Stimulated activated CD8-positive, alpha-beta memory T cell treated with anti-CD3 and anti-CD28 coated beads, Interleukin-2, amount 100 ng/mL, for 1 hour (primary cell): Measurements from ENCODE around the gene RNF10.
A peak's percentile ranks its signal among the peaks of the same experiment; 100 is the strongest.
"Not testable (repeated sequence)": the region's sequence is repeated elsewhere in the genome, so short reads cannot be mapped to it uniquely, and the experiment has no call there.

Source experiments
- DNase-seq, 2 donors: peaks; one replicate each; pipeline ENCODE4 v3.0.0-alpha.2; 2020; ENCODE audit warnings: low read depth in 2 of 2

RNF10 gene

GRCh38 chr12:120528861-120529525, 5.2 kb upstream of the RNF10 start, which contains the start of gene COQ5:
Gene COQ5, minus strand, starts transcription at chr12:120529158. Its CDS starts 17 bp downstream, at chr12:120529141.
- DNase-seq, result peak; percentile 59 to 72

DNA sequence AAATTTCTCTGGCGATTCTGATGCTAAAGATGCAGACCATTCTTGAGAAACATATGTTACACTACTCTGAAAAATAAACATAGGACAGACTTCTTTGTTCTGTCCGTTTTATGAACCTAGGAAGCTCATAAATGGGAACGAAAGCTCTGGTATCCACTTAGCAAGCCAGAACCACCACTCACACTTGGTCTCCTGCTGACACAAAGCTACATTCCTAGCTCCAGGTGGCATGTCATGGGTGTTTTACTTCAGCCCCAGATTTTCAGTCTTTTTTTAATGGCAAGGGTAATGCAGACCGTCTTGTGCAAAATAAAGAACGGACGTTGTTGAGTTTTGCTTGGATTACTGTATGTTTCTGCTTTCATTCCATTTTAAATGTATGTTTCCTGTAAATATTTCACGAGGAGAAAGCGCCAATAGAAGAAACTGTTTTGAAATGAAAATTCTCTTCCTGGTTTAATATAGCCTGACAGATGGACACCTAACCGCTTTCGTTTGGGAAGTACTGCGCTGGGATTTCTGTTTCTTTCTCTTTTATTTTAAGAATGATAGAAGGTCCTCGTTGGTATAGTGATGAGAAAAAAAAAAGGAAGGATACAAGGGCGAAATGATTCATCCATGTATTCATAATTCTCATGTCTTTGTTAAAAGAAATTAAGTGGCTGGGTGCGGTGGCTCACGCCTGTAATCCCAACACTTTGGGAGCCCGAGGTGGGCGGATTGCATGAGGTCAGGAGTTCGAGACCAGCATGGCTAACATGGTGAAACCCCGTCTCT, 4.3 kb upstream of the RNF10 start:
- DNase-seq, result no peak

DNA sequence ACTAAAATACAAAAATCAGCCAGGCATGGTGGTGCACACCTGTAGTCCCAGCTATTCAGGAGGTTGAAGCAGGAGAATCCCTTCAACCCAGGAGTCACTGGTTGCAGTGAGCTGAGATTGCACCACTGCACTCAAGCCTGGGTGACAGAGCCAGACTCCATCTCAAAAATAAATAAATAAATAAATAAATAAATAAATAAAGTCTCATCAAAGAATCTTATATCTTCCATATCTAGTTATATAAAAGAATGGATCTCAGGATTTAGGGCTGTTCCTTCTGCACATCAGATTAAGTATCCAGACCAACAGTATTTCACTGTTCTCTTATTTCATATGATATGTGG, 3.8 kb upstream of the RNF10 start:
- DNase-seq, result not testable (repeated sequence)

DNA sequence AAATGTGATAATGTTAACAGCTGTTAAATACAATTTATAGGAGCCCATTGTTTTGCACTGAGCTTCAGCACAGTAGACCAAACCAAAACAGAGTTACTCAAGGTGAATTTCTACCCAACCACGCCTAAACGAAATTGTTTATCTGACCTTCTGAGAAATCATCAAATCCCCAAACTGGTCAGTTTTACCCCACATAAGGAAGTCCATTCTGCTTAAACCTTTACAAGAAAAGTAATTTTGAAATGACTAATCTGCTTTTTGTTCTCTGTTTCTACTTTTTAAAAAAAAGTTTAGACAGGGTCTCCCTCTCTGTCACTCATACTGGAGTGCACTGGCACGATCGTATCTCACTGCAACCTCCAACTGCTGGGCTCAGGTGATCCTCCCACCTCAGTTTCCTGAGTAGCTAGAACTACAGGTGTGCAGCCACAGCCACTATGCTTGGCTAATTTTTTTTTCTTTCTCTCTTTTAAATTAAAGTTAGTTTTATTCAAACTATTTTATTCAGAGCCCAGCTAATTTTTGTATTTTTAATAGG, 1.4 kb upstream of the RNF10 start:
- no peak for DNase-seq

DNA sequence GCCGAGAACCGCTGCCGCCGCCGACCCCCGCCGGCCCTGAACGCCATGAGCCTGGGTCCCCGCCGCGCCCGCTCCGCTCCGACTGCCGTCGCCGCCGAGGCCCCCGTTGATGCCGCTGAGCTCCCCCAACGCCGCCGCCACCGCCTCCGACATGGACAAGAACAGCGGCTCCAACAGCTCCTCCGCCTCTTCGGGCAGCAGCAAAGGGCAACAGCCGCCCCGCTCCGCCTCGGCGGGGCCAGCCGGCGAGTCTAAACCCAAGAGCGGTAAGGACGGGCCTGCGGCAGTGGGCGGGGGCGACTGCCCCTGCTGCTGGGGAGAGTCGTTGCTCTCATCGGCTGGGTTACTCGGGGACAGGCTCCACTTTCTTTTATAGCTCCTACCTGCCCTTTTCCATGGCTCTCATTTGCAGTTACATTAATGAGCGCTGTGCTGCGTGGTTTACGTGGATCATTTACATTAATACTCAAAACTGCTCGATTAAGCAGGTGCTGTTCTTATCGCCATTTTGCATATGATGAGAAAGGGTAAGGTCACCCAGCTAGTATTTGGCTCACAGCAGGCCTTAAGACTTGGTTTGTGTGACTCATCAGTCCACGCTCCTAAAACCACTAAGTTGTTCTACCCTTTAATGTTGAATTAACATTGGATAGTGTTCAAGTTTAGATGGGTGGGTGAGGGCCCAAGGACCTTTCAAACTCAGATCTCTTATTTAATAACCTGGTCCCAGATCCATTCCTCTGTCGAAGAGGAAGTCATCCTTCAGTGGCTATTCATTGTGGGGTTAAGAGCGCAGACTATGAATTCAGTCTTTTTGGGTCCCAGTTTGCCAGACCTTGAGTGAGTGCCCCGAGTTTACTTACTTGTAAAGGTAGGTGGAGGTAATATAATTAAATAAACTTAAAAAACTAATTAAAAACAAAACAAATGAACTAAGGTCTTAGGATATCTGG, 823 bp downstream of the RNF10 start:
- peak in 1 of 2 donors; percentile 13 for DNase-seq

- no peak for DNase-seq
These were observed 2.1 kb downstream of the RNF10 start for GRCh38 chr12:120536064-120536791.

- DNase-seq, result no peak
These were observed 3.7 kb downstream of the RNF10 start for GRCh38 chr12:120537856-120538220.

GRCh38 chr12:120538281-120539156, 4.4 kb downstream of the RNF10 start:
- no peak for DNase-seq

DNA sequence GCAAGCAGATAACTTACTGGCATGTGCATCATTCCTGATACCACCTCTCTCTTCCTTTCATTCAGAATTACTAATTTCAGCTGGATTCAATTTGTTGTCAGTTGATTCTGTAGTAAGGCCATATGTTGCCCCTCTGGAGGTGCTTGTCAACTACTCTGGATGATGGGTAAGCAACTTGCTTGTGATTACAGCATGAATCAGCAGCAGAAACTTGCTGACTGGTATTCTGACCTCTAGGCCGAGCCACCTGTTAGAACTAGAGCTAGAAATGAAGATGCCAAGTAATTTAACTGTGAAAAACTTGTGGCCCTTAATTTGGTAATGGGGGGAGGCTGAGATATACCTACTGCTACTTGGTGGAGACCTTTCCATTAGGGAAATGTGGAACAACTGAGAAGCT, 5.1 kb downstream of the RNF10 start:
- DNase-seq, result no peak

GRCh38 chr12:120540445-120540844, 6.3 kb downstream of the RNF10 start:
- no peak for DNase-seq

DNA sequence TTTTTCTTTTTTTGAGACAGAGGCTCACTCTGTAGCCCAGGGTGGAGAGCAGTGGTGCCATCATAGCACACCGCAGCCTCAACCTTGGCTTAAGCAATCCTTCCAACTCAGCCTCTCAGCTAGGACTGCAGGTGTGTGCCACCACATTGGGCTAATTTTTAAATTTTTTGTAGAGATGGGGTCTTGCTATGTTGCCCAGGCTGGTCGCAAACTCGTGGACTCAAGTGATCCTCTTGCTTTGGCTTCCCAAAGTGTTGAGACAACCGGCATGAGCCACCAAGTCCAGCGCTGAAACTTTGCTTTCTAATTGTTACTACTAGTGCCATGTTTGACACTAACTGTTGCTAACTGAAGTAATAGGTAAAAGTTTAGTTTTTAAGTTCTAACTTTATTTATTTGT, 8.0 kb downstream of the RNF10 start:
- no peak for DNase-seq

GRCh38 chr12:120544691-120545090, 10.5 kb downstream of the RNF10 start:
- DNase-seq, result no peak

DNA sequence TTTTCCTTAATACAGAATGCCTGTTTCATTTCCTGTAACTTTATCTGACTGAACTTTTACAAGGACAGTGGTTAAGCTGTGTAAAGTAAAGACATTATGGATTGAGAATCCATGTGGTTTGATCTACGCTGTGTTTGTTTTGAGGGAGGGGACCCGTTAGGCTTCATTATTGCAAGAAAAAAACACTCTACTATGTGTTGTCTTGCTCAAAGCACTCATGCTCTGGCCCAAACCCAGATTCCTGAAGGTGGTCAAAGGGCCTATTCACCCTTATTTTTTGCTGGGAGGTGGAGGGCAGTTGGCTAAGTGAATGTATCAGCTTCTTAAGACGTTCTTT, 11.9 kb downstream of the RNF10 start:
- DNase-seq, result no peak

DNA sequence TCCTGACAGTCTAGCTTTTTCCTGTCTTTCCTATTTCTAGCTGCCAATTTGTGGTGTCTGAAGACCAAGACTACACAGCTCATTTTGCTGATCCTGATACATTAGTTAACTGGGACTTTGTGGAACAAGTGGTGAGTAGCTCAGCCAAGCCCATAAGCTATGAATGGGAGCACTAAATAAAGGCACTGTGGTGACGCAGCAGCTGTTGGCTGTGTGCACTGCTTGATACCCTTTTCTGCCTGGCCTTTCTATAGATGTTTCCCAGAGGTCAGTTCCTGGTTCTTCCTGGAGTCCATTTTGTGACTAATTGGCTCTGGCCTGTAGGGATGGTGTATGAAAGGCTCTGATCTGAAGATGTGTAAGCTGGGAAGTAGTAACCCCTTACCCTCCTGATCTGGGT, 20.5 kb downstream of the RNF10 start:
- DNase-seq, result no peak

DNA sequence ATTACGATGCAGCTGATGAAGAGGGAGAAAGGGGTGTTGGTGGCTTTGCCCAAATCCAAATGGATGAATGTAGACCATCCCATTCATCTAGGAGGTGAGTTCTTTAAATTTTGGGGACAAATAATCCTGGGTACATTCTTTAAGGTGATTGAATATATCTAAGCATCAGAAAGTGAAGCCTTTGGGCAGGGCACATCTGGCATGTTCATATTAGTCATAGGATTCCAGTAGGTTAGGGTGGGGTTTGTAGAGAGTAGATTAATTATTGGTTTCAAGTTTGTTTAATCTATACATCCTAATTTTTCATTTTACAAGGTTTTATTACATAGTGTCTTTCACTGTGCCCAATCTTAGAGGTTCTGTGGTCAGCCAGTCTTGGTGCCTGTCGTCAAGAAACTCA, 23.4 kb downstream of the RNF10 start:
- DNase-seq, result no peak

- no peak for DNase-seq
These were observed 28.8 kb downstream of the RNF10 start for GRCh38 chr12:120562906-120563305.

- DNase-seq, result no peak
These were observed 29.3 kb downstream of the RNF10 start for GRCh38 chr12:120563495-120563894.

- no peak for DNase-seq
These were observed 37.1 kb downstream of the RNF10 start for GRCh38 chr12:120571299-120571698.

DNA sequence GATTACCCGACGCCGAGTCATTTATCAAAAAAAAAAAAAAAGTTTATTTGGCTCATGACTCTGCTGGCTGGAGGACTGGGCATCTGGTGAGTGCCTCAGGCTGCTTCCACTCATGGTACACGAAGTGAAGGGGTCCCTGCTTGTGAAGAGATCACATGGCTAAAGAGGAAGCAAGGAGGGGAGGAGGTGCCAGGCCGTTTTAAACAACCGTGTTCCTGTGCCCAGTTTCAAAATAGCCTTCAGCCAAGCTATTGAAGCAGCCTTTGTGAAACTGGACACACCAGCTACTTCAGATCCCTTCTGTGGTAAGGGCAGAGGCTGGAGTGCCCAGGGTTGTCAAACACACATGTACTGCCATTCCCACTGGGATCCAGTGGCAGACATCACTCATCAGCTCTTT, 39.4 kb downstream of the RNF10 start:
- DNase-seq, result no peak

GRCh38 chr12:120574106-120574505, 40.0 kb downstream of the RNF10 start:
- DNase-seq, result no peak

GRCh38 chr12:120579179-120579578, 45.0 kb downstream of the RNF10 start:
- DNase-seq, result no peak
